Endothelial cell of umbilical vein (primary cell): ENCODE measurements around the gene PRDM16. TPM values are rescaled to one million over a fixed set of nuclear protein-coding genes. Genes with fewer than 3 reads are reported as not detected.

Experiments used
- BruUV-seq: library from RNA; stranded (reverse); fragments of 400-500 nt; replicated peaks from 2 replicates; lab custom pipeline; 2021; lab: Mats Ljungman, UMichigan
- CTCF ChIA-PET: fragments of 300-600, 350-600 bp; sonication (Branson Sonifier 250); formaldehyde crosslinking; loops from one replicate; lab custom pipeline; 2021; ENCODE audit warnings: antibody characterized with exemption, inconsistent platforms; lab: Charles Lee
- POLR2A ChIA-PET: fragments of 300-600, 350-600 bp; sonication (Branson Sonifier 250); formaldehyde crosslinking; loops from one replicate; lab custom pipeline; 2021; ENCODE audit warnings: antibody characterized with exemption, inconsistent platforms; lab: Charles Lee
- DNase-seq: peaks from one replicate; pipeline ENCODE4 v3.0.0-alpha.2; 2011; ENCODE audit warnings: low read depth, low spot score
- FAIRE-seq: peaks from 2 replicates; lab custom pipeline; 2011; peaks lifted over from hg19 to GRCh38; lab: Jason Lieb, UNC
- H2AFZ ChIP-seq: 2 replicates; pipeline ENCODE4 v1.6.0; 2012; ENCODE audit warnings: low read depth, low read length, control low read depth, inconsistent platforms
- H3K27ac ChIP-seq: 2 replicates; pipeline ENCODE4 v1.5.1; 2011; ENCODE audit warnings: low read depth, mild to moderate bottlenecking, control low read depth, low read length, moderate library complexity; ENCODE audit not compliant: insufficient read depth
- H3K27me3 ChIP-seq, 2 experiments: 2 replicates each; pipeline versions ENCODE4 v1.6.0 to v1.6.1; 2011; ENCODE audit warnings: low read length in 2 of 2, mixed read lengths in 1 of 2; ENCODE audit not compliant: control insufficient read depth in 2 of 2, insufficient read depth in 2 of 2
- H3K36me3 ChIP-seq, 2 experiments: 2 replicates in 1 of 2; 3 replicates in 1 of 2; pipeline ENCODE4 v1.5.1; 2011; ENCODE audit warnings: low read length in 2 of 2, mild to moderate bottlenecking in 1 of 2, moderate library complexity in 1 of 2; ENCODE audit not compliant: control insufficient read depth in 2 of 2, insufficient read depth in 2 of 2; ENCODE audit errors: extremely low read depth in 1 of 2
- H3K4me1 ChIP-seq: 3 replicates; pipeline ENCODE4 v1.5.1; 2011; ENCODE audit warnings: mild to moderate bottlenecking, low read length; ENCODE audit not compliant: control insufficient read depth, insufficient read depth; ENCODE audit errors: extremely low read depth
- H3K4me2 ChIP-seq: 2 replicates; pipeline ENCODE4 v1.6.1; 2011; ENCODE audit warnings: low read length, control low read depth, mixed read lengths; ENCODE audit not compliant: insufficient read depth
- H3K4me3 ChIP-seq, 3 experiments: fragments of 200-600 bp in 1 of 3; sonication (generic), shearing (Covaris generic) in 1 of 3; replicated peaks in 1 of 3; 2 replicates each; pipeline ENCODE4 v1.5.1; 2011 to 2016; ENCODE audit warnings: control low read depth in 3 of 3, low read length in 3 of 3, mild to moderate bottlenecking in 2 of 3, inconsistent platforms in 1 of 3, low read depth in 1 of 3, moderate library complexity in 1 of 3; ENCODE audit not compliant: insufficient read depth in 1 of 3
- H3K79me2 ChIP-seq: 2 replicates; pipeline ENCODE4 v1.6.0; 2012; ENCODE audit warnings: low read length, inconsistent platforms; ENCODE audit not compliant: control insufficient read depth, insufficient read depth
- H3K9ac ChIP-seq: replicated peaks from 2 replicates; pipeline ENCODE3; 2011; ENCODE audit warnings: low read length, control low read depth; ENCODE audit not compliant: insufficient read depth; ENCODE audit errors: extremely low read depth
- H3K9me1 ChIP-seq: replicated peaks from 3 replicates; pipeline ENCODE4 v1.6.0; 2011; ENCODE audit warnings: mild to moderate bottlenecking, low read length; ENCODE audit not compliant: control insufficient read depth, insufficient read depth; ENCODE audit errors: extremely low read depth
- H3K9me3 ChIP-seq: replicated peaks from 2 replicates; pipeline ENCODE4 v1.5.1; 2012; ENCODE audit warnings: low read length, inconsistent platforms; ENCODE audit not compliant: control insufficient read depth, insufficient read depth
- H4K20me1 ChIP-seq: replicated peaks from 2 replicates; pipeline ENCODE3; 2011; ENCODE audit warnings: mild to moderate bottlenecking, low read length; ENCODE audit not compliant: control insufficient read depth, insufficient read depth; ENCODE audit errors: extremely low read depth
- CTCF ChIP-seq, 2 donors: IDR thresholded peaks; 1 replicate in 1 of 2; 2 replicates in 1 of 2; pipeline ENCODE4 v1.5.1; 2011; ENCODE audit warnings: low read length in 2 of 2, mild to moderate bottlenecking in 2 of 2, moderate library complexity in 2 of 2, control low read depth in 1 of 2, inconsistent platforms in 1 of 2, low read depth in 1 of 2; ENCODE audit not compliant: insufficient read depth in 1 of 2; ENCODE audit errors: extremely low read depth in 1 of 2
- EZH2 ChIP-seq: IDR thresholded peaks from 2 replicates; pipeline ENCODE4 v1.6.1; 2012; ENCODE audit warnings: borderline replicate concordance, low read depth, mild to moderate bottlenecking, moderate library complexity, low read length, inconsistent platforms; ENCODE audit not compliant: severe bottlenecking
- FOS ChIP-seq: IDR thresholded peaks from 2 replicates; pipeline ENCODE4 v1.6.1; 2011; ENCODE audit warnings: mild to moderate bottlenecking, low read length, moderate library complexity, borderline replicate concordance; ENCODE audit not compliant: insufficient read depth
- GATA2 ChIP-seq: IDR thresholded peaks from 2 replicates; pipeline ENCODE4 v1.7.0; 2011; ENCODE audit warnings: low read depth, mild to moderate bottlenecking, moderate library complexity, mixed read lengths, low read length; ENCODE audit not compliant: insufficient read length, insufficient read depth
- JUN ChIP-seq: IDR thresholded peaks from 2 replicates; pipeline ENCODE4 v1.6.1; 2011; ENCODE audit warnings: borderline replicate concordance, low read depth; ENCODE audit not compliant: insufficient read length, insufficient read depth
- MAX ChIP-seq: IDR thresholded peaks from 2 replicates; pipeline ENCODE4 v1.6.1; 2011; ENCODE audit not compliant: insufficient read depth, insufficient read length
- MYC ChIP-seq: IDR thresholded peaks from one replicate; pipeline ENCODE4 v1.6.1; 2011; ENCODE audit warnings: mild to moderate bottlenecking, low read depth, low read length
- POLR2A ChIP-seq: IDR thresholded peaks from 2 replicates; pipeline ENCODE4 v1.6.1; 2012; ENCODE audit warnings: low read depth, mild to moderate bottlenecking, control low read depth, low read length
- POLR2AphosphoS5 ChIP-seq: IDR thresholded peaks from 2 replicates; pipeline ENCODE4 v1.6.1; 2012; ENCODE audit warnings: low read depth, mild to moderate bottlenecking, control low read depth, low read length, moderate library complexity; ENCODE audit not compliant: insufficient read depth
- dilution Hi-C: fragments of 300-500 bp; cut with MboI; formaldehyde crosslinking; loops from one replicate; pipeline ENCODE4 v1.15.0; 2019; ENCODE audit warnings: low sequenced_read_pairs; ENCODE audit not compliant: extremely low pct_ligation_motif_present
- intact Hi-C: fragments of 100-400 bp; cut with micrococcal nuclease; formaldehyde crosslinking; loops from one replicate; pipeline ENCODE4 v1.10.0; 2022
- polyA plus RNA-seq, 4 experiments: library from polyadenylated mRNA; depleted of rRNA in 3 of 4; stranded (reverse) in 3 of 4; unstranded in 1 of 4; fragments of >200 nt; gene quantifications; 2 replicates each; pipeline versions ENCODE4 v1.2.1 to v1.2.3, GENCODE V29; 2011 to 2012; ENCODE audit warnings: missing spikeins in 1 of 4
- total RNA-seq: library from RNA; stranded (reverse); gene quantifications from 2 replicates; pipeline ENCODE4 v1.2.3, GENCODE V29; 2021

Gene PRDM16
- total and polyA plus RNA-seq, 2 donors (not counting 3 experiments of a cell fraction or from before 2014, with no cell fraction given) = not detected

GRCh38 chr1:3170561-3171453 lies 101.8 kb downstream of the PRDM16 start:
- H3K9ac ChIP-seq = no peak overlapping the region
- no peak overlapping the region for H3K27ac ChIP-seq
- DNase-seq = no peak
- H3K36me3 ChIP-seq = no peaks in the 10 kb centered on the region
- no peak overlapping the region for H2AFZ ChIP-seq
- ChIA-PET CTCF (no interaction called here), POLR2A (no interaction called here)
- H3K9me1 ChIP-seq = no peaks in the 10 kb centered on the region
- intact Hi-C loops = no loop called here
- no peak for TF ChIP-seq JUN
- no peak for TF ChIP-seq MAX
- TF ChIP-seq POLR2AphosphoS5 = no peak
- no peak for TF ChIP-seq FOS
- TF ChIP-seq POLR2A = no peak
- TF ChIP-seq CTCF (IDR thresholded peaks at IDR 0.05; ENCODE audit: extremely low read depth in 1 of 2, insufficient read depth in 1 of 2, low read depth in 1 of 2, low read length in 2 of 2) = no peak
- no peak for TF ChIP-seq MYC
- TF ChIP-seq GATA2 = no peak
- no peak for TF ChIP-seq EZH2
- H3K4me1 ChIP-seq = no peaks in the 10 kb centered on the region
- dilution Hi-C loops = no loop called here
- FAIRE-seq = no peak
- no peaks in the 10 kb centered on the region for H3K9me3 ChIP-seq
- no peaks in the 10 kb centered on the region for H3K79me2 ChIP-seq
- H3K4me3 ChIP-seq = no peak overlapping the region
- H4K20me1 ChIP-seq = no peaks in the 10 kb centered on the region
- BruUV-seq = no TSS peak
- H3K4me2 ChIP-seq = no peak overlapping the region
- no peaks in the 10 kb centered on the region for H3K27me3 ChIP-seq
